Activated CD8-positive, alpha-beta memory T cell treated with anti-CD3 and anti-CD28 coated beads for 24 hours (primary cell): ENCODE measurements around the gene CXCR6.

Experiments
- DNase-seq: peaks from one replicate; pipeline ENCODE4 v3.0.0-alpha.2; 2020

CXCR6 gene

GRCh38 chr3:45949432-45949831 is 6.2 kb downstream of the CXCR6 start:
- peak; percentile 58 for DNase-seq

GRCh38 chr3:45950131-45950530 is 6.9 kb downstream of the CXCR6 start:
- DNase-seq = peak; percentile 58

DNA sequence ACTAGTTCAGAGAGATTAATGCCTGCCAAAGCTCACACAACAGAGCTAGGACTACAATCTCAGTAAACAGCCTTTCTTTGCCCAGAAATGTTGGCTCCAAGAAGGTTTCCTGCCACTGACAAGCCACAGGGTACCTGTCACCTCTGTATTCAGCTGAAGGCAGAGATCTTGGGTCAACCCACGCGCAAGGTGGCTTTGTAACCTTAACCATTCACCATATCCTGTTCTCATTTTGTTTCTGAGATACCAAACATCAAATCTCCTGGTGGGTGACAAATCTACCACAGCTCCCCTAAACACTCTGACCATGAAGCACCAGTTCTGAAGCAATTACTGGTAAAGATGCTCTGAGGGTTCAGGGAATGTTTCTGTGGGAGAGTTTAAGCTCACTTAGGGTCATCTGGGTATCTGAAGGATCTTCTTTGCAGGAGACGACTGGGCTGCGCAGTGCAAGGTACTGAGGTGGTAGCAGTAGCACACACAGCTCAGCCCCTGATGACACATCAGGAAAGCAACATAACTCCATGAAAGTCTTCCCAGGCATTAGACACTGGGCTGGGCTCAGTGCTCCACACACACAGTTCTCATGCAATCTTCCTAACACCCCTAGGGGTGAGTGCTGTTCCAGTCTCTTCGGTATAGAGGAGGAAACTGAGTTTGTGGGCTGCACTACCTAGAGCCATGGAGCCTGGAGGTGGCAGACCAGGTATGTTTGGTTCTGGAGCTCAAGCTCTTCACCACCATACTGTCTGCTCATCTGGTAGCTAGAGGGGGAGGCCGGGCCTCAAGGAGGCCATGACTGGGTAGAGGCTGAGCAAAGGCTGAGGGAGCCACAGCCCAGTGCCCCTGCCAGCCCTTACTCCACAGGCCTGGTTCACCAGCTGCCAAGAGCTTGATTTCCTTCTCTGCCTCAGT is 7.7 kb downstream of the CXCR6 start:
- peak; percentile 78 for DNase-seq

GRCh38 chr3:45951946-45952345 is 8.7 kb downstream of the CXCR6 start:
- DNase-seq = no peak

DNA sequence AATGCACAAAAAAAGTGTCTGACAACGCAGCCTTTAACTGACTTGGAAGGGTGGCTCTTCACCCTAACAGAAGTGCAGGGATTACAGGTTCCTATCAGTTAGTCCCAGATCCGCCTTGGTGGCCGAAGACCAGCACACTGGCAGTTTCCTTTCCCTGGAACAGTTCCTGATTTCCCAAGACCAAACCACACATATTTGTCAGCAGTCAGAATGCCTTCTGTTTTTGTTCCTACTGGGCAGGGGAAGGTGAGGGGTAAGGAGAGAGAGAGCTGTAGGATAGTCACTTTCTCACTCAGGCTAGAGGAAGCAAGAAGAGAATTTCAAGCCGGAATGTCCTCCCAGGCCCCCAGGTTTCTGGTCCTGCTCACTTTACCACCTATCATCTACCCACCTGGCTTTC is 9.2 kb downstream of the CXCR6 start:
- peak; percentile 50 for DNase-seq

GRCh38 chr3:45953536-45953935 is 10.3 kb downstream of the CXCR6 start:
- peak; percentile 50 for DNase-seq

- DNase-seq = peak; percentile 43
These were observed 11.0 kb downstream of the CXCR6 start for GRCh38 chr3:45954306-45954705.

GRCh38 chr3:45955017-45955647 is 11.9 kb downstream of the CXCR6 start:
- peak; percentile 45 for DNase-seq

DNA sequence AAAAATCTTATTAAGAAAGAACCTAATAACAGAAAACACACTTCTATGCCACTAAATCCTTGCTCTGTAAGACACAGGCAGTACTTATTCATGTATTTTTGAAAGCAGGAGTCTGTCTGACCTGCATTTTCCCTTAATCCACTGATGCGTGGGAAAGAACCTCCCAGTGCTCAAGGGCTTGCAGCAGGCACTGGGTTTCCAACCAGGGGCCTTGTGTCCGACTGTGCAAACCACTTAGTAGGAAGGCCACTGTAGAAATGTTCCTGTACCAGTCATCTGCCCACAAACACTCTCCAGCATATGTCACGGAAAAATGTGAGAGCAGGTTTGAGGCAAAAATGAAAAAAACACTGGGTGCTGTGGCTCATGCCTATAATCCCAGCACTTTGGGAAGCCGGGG is 12.4 kb downstream of the CXCR6 start:
- no peak for DNase-seq

GRCh38 chr3:45957586-45957985 is 14.3 kb downstream of the CXCR6 start:
- peak; percentile 54 for DNase-seq

DNA sequence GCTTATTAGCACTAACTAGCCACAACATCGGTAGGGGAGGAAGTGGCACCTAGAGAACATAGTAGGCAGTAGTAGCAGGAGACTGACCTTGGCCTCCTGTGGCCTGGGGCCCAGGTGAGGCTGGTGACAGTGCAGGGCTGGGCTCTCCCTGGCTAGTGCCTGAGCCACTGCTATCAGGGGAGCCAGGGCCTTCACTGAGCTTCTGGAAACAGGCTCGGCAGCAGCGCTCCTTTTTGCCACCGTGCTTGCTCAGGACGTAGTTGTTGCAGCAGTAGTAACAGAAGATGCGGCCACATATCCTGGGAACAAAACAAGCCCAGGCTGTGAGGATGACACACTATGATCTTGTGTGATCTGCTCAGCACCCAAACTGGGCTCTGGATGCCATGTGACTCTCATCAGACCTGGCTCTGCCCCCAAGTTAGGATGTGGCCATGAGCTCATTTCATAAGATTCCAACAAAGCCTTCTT is 15.1 kb downstream of the CXCR6 start:
- DNase-seq = peak; percentile 62

DNA sequence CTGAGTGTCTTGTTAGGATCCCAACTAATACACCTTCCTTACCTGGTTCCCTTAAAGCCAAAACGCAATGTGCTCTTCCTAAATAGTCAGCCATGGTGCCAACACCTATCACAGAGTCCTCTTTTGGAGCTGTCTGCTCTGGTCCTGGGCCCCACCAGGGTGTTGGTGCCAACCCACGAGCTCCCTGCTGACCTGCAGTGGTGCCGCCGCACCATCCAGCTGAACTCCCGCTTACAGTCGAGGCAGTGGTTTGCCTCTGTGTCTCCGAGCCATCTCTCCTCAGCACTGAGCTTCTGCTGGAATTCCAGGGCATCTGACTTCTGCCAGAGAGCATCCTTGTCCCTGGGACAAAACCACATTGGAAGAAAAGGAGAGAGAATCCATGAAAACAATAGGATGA is 15.9 kb downstream of the CXCR6 start:
- DNase-seq = no peak

DNA sequence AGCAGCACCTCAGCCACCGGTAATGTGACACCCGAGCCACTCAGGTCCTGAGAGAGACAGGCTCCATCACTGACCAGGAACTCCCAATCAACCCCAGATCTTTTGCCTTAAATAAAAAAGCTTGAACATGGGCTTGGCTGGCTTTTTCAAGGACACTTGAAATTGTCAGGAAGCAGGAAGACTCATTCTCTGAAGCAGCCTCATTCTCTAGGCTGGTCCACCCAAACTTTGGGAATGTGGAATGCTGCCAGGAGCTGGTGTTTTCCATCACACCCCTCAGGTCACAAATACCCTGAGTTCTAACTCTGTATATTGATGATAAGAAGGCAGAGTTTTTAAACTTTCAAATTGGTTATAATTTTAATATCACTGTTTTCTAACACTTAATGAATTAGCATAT is 17.0 kb downstream of the CXCR6 start:
- DNase-seq = no peak

GRCh38 chr3:45962033-45962432 is 18.8 kb downstream of the CXCR6 start:
- no peak for DNase-seq

GRCh38 chr3:45964139-45964538 is 20.9 kb downstream of the CXCR6 start:
- DNase-seq = peak; percentile 75

DNA sequence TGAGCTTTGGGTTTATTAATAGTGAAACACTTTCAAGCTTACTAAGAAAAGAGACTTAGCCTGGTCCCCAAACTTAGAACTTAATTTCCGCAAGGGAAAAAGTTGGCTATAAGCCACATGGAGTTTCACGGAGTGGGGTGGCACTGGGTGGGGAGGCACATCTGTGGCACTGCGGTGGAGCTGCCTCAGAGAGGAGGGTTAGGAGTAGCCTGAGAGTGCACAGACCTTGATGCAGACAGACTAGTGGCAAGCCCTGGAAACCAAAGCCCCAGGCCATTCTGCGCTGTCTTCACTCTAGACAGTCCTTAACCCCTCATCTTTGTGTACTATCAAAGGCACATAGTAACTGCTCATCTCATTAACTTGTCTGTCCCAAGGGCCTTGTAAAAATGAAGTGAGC is 22.0 kb downstream of the CXCR6 start:
- no peak for DNase-seq

GRCh38 chr3:45965653-45966052 is 22.4 kb downstream of the CXCR6 start:
- peak; percentile 73 for DNase-seq

DNA sequence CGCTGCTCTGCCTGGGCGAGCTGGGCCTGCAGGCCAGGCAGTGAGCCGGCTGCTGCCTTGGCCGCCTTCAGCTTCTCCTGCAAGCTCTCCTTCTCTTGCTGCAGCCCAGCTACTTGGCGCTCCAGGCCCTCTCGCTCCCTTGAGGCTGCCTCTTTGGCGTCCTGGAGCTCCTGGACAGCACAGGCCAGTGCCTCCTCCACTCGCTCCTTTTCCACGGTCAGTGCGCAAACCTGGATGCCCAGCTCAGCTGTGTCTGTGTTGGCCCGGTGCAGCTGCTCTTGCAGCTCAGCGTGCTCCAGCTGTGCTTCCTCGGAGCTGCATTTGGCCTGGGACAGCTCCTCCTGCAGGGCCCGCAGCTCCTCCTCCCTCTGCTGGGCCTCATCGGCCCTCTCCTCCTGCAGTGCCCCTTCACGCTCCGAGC is 23.1 kb downstream of the CXCR6 start:
- no peak for DNase-seq

DNA sequence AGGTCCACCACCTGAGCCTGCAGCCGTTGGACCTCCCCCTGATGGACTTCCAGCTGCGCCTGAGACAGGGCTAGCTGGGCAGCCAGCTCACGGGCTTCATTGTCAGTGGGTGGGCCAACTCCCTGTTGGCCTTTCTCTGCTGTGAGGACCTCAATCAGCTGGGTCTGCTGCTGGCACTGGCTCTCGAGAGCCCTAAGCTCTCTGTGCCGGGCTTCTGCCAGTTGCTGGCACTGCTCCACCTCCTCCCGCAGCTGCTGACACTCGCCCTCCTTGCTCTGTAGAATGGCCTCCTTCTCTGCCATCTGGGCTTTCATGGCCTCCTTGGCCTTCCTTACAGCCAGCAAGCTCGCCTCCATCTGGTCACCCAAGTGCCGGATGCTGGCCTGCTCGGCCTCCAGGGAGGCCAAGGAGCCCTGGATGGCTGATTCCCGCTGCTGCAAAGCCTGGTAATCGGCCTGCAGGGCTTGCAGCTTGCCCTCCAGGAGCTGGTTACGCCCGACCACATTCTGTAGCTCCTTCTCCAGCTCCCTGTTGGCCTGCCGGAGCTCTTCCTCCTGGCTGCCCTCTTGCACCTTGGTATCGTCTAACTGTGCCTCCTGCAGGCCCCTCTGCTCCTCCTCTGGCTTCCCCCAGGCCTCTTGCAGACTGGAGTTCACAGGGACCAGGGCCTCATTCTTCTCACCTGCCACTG is 23.8 kb downstream of the CXCR6 start:
- no peak for DNase-seq

DNA sequence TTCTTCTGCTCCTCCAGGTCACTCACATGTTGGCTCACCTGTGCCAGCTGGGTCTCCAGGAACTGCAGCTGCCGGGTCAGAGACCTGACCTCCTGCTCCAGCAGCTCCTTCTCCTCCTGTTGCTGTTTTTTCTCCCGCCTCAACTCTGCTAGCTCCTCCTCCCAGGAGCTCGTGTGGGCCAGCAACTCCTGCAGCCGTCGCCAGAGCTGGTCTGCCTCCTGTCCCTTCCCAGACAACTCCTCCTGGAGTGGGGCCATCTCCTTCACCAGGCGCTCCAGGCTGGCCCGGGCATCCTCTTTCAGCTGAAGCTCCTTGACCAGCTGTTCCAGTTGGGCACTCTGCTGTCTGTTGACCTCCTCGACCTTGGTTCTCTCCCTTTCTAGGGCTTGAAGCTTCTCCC is 24.5 kb downstream of the CXCR6 start:
- DNase-seq = no peak

DNA sequence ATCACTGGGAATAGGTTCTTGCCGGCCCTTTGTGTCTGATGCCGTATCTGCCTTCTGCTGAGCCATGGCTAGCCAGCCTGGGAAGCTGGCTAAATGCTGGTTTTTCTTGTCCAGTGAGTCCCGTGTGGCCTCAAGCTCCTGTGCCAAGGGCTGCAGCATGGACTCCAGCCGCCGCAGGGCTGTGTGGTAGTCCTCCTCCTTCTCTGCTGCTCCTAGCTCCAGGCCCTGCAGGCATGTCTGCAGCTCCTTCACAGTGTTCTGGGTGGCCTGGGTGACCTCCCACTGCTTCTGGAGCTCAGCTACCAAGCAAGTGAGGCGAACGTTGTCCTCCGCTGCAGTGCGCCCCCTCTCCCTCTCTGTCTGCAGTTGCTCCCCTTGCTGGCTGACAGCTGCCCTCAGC is 24.9 kb downstream of the CXCR6 start:
- DNase-seq = no peak

GRCh38 chr3:45968706-45969105 is 25.4 kb downstream of the CXCR6 start:
- DNase-seq = no peak

DNA sequence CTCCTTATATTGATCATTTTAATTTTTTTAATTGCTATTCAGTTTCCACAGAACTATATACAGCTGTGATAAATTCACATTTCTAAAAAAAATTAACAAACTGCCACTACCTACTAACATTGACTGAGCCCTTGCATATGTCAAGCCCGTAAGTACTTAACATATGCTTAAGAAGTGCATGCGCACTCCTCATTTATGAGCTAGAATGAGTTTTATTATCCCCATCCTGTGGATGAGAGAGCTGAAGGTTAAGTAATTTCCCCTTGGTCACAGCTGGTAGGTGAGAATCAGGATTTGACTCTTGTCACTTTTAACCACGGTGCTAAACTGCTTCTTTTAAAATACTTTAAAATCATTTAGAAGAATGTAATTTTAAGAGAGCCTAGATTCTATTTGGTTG is 25.9 kb downstream of the CXCR6 start:
- no peak for DNase-seq

DNA sequence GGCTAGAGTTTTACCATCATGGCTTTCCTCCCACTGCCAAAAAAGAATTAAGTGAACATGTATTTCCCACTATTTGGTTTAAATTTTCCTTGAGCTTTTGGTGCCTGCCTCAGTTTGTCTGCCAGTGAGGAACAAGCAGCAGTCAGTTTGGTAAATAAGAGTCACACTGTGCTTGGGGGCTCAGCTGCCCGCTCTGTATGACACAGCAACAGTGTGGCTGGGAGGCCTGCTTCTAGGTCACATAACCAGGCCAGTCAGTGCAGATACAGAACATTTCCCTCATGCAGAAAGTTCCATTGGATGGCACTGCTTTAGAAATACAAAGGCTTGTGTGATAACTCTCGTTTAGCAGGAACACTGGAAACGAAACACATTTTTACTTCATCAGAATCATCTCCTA is 26.7 kb downstream of the CXCR6 start:
- DNase-seq = no peak
